DMS53 (cell line): ENCODE measurements around the gene CRPPA.

ENCODE experiments used
- DNase-seq: peaks from one replicate; lab custom pipeline; 2025; lab: John Stamatoyannopoulos, UW

CRPPA gene

GRCh38 chr7:16423761-16424160 is 2.4 kb upstream of the CRPPA start:
- no peak for DNase-seq

GRCh38 chr7:16422917-16423316 is 1.6 kb upstream of the CRPPA start:
- DNase-seq: peak; percentile 20

- DNase-seq: peak; percentile 26
These were observed 731 bp upstream of the CRPPA start for GRCh38 chr7:16422103-16422435.

- peak; percentile 94 for DNase-seq
These were observed 547 bp downstream of the CRPPA start for GRCh38 chr7:16420649-16421332.

GRCh38 chr7:16420329-16420648 is 1.0 kb downstream of the CRPPA start:
- no peak for DNase-seq

- DNase-seq: no peak
These were observed 1.5 kb downstream of the CRPPA start for GRCh38 chr7:16419859-16420258.

GRCh38 chr7:16419126-16419525 is 2.2 kb downstream of the CRPPA start:
- no peak for DNase-seq

- DNase-seq: peak; percentile 16
These were observed 3.4 kb downstream of the CRPPA start for GRCh38 chr7:16417906-16418305.

GRCh38 chr7:16416289-16417282 is 4.8 kb downstream of the CRPPA start:
- peak; percentile 55 for DNase-seq

- DNase-seq: no peak
These were observed 8.8 kb downstream of the CRPPA start for GRCh38 chr7:16412274-16413254.

- DNase-seq: no peak
These were observed 9.9 kb downstream of the CRPPA start for GRCh38 chr7:16411391-16411790.

- DNase-seq: no peak
These were observed 11.6 kb downstream of the CRPPA start for GRCh38 chr7:16409777-16410176.

GRCh38 chr7:16404636-16405035 is 16.7 kb downstream of the CRPPA start:
- DNase-seq: no peak

- DNase-seq: no peak
These were observed 17.9 kb downstream of the CRPPA start for GRCh38 chr7:16403475-16403874.

- DNase-seq: no peak
These were observed 18.4 kb downstream of the CRPPA start for GRCh38 chr7:16402940-16403339.

- DNase-seq: no peak
These were observed 19.2 kb downstream of the CRPPA start for GRCh38 chr7:16402091-16402490.

- DNase-seq: no peak
These were observed 20.5 kb downstream of the CRPPA start for GRCh38 chr7:16400893-16401275.

- no peak for DNase-seq
These were observed 21.1 kb downstream of the CRPPA start for GRCh38 chr7:16399916-16400892.

GRCh38 chr7:16399265-16399831 is 22.0 kb downstream of the CRPPA start:
- DNase-seq: peak; percentile 30

GRCh38 chr7:16398146-16399017 is 23.0 kb downstream of the CRPPA start:
- DNase-seq: no peak
